ENCODE measurements around the gene PRF1.
A peak's percentile ranks its signal among the peaks of the same experiment; 100 is the strongest.

PRF1 gene

DNA sequence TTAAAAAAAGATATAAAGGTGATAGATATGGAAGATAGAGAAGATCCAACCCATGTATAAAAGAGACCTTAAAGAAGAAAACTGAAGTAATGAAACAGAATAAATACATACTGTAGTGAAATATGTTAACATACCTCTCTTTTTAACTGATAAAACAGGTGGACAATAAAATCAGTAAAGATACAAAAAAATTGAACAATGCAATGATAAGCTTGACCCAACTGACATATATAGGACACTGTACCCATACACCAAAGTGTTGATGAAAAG lies 17.4 kb upstream of the PRF1 start:
- TF ChIP-seq, protein P1, sequence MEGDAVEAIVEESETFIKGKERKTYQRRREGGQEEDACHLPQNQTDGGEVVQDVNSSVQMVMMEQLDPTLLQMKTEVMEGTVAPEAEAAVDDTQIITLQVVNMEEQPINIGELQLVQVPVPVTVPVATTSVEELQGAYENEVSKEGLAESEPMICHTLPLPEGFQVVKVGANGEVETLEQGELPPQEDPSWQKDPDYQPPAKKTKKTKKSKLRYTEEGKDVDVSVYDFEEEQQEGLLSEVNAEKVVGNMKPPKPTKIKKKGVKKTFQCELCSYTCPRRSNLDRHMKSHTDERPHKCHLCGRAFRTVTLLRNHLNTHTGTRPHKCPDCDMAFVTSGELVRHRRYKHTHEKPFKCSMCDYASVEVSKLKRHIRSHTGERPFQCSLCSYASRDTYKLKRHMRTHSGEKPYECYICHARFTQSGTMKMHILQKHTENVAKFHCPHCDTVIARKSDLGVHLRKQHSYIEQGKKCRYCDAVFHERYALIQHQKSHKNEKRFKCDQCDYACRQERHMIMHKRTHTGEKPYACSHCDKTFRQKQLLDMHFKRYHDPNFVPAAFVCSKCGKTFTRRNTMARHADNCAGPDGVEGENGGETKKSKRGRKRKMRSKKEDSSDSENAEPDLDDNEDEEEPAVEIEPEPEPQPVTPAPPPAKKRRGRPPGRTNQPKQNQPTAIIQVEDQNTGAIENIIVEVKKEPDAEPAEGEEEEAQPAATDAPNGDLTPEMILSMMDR (IDR thresholded peaks at IDR 0.05; ENCODE audit: insufficient read depth, missing control alignments): no peak
- DNase-seq (ENCODE audit: insufficient read length, low spot score) (no peak), FAIRE-seq (no peak)

DNA sequence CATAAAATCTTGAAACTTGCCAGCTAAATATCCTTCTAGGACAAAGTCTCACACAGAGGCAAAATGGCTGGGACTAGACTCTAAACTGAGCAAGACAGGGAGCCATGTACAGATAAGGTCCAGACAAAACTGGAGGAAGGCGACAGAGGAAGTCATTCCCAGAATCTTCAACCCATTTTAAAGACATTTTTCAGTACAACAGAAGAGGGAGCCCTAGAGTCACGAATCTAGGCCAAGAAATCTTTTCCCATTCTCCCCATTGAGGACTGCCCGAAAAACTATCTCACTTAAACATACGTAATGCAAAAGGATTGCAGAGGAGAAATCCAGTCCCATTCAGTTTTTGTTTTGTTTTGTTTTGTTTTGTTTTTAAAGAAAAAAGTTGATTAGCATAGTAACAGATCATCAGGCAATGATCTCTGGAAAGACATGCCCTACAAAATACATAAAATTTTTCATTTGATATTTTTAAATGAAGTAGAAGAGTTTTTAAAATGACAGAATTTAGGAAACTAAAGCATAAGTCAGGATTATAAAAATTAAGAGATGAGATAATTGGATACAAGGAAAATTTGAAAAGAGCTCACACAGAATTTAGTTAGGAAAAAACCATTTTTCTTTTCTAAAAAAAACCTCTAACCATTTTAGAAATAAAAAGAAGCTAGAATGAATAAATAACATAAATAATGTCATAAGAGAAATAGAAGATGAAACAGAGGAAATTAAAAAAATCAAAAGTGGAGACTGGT lies 16.9 kb upstream of the PRF1 start:
- TF ChIP-seq, protein P1 (IDR thresholded peaks at IDR 0.05; ENCODE audit: insufficient read depth, missing control alignments): peak; percentile 12
- DNase-seq (ENCODE audit: insufficient read length, low spot score): no peak
- no peak for FAIRE-seq

DNA sequence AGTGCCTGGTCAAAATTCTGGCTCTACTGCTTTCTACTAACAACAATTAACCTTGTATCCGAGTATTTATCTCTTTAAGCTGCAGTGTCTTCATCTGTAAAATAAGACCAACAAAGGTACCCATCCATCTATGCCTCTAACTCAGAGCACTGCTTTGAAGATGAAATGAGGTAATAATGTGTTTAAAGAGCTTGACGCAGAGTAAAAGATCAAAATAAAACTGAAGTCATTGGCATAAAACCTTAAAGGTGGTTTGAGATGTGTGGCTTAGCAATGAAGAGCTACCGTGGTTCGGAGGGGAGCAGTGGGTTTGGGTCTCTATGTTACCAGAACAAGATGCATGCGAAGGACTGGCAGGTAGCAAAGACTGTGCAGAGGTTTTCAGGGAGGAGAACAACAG lies 16.1 kb upstream of the PRF1 start:
- TF ChIP-seq, protein P1 (IDR thresholded peaks at IDR 0.05; ENCODE audit: insufficient read depth, missing control alignments): no peak
- no peak for FAIRE-seq
- DNase-seq (ENCODE audit: insufficient read length, low spot score): no peak

DNA sequence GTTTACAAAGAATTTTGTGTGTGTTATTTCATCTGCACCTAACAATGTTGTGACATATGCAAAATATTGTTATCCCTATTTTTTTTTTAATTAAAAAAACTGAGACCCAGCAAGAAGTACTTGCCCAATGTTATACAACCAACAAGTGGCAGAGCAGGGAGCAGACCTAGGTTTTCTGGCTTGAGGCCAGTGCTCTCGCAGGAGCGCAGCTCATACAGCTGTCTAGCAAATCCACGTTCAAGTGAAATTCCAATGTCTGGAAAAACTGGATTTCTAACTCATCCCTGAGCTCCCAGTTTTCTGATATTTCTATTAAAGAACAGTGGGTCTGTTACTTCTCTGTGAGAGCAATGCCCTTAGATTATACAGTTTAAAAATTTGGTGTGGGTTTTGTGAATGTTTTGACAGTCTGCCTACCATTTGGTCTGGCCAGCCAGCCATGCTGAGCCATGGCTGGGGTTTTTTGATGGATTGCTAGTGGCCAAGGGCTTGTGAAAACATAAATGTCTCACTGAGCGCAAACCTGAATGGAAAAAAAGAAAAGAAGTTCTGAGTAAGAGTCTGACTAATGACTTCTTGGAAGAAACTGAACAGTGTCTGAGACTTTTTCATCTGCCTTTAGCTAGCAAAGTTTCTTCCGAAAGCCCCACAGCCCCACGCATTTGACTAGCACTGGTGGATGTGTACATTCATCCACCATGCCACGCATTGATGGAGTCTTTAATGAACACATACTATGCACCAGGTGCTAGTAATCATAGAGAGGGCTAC lies 15.4 kb upstream of the PRF1 start:
- no peak for DNase-seq (ENCODE audit: insufficient read length, low spot score)
- FAIRE-seq: no peak
- TF ChIP-seq, protein P1 (IDR thresholded peaks at IDR 0.05; ENCODE audit: insufficient read depth, missing control alignments): no peak

DNA sequence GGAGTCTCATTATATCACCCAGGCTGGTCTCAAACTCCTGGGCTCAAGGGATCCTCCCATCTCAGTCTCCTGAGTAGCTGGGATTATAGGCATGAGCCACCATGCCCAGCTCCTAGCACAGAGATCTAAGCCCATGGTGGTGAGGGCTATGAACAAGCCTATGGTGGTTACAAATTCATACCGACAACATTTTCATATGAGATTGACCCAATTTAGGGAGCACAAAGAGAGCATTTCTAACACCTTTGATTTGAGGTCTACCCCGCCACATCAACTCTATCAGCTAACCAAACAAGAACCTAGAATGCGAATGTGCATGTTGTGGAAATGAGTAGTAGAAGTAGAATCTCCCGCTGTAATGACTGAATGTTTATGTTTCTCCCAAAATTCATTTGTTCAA lies 14.2 kb upstream of the PRF1 start:
- DNase-seq (ENCODE audit: insufficient read length, low spot score) (no peak), FAIRE-seq (no peak)
- TF ChIP-seq, protein P1 (IDR thresholded peaks at IDR 0.05; ENCODE audit: insufficient read depth, missing control alignments): no peak

DNA sequence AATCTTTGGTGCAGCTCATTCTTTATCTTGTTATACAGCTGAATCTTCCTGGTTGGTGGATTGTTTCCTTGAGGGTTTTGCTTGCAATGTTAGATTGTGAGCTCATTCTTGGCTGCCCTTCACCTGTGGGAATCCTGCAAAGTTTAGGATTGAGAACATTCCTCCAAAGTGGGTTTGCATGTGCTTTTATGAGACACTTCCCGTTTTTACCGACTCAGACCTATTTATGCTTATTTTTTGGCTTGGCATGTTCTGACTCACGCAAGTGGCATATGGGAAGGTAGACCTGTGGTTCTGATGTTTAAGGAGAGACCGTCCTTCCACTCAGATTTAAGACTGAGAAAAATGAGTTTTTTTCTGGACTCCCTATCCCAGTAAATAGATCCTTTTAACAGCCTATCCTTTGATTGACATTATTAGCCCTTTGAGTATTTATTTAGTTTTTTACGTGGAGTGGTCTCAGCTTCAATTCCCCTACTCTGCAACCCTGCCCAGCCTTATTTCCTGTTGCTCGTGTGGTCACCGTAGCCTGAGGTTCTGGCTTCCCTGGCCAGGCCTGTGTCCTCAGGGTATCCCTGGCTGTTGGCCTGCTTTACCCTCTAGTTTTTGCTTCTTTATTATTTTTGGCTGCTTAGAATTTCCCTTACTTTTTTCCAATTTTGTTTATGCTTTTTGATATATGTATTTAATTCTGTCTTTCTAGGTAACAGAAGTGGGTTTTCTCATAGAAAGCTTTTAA lies 13.4 kb upstream of the PRF1 start:
- no peak for DNase-seq (ENCODE audit: insufficient read length, low spot score)
- no peak for FAIRE-seq

More for the DNA sequence above, 13.4 kb upstream of the PRF1 start:
- TF ChIP-seq, protein P1 (IDR thresholded peaks at IDR 0.05; ENCODE audit: insufficient read depth, missing control alignments): no peak
